Amniotic epithelial cell (primary cell): ENCODE results near the gene CEACAM16.
"Not testable (repeated sequence)": the region's sequence is repeated elsewhere in the genome, so short reads cannot be mapped to it uniquely, and the experiment has no call there.

Source experiments
- DNase-seq: peaks from one replicate; pipeline ENCODE4 v3.0.0-alpha.2; 2010; ENCODE audit warnings: low read depth

Gene CEACAM16

DNA sequence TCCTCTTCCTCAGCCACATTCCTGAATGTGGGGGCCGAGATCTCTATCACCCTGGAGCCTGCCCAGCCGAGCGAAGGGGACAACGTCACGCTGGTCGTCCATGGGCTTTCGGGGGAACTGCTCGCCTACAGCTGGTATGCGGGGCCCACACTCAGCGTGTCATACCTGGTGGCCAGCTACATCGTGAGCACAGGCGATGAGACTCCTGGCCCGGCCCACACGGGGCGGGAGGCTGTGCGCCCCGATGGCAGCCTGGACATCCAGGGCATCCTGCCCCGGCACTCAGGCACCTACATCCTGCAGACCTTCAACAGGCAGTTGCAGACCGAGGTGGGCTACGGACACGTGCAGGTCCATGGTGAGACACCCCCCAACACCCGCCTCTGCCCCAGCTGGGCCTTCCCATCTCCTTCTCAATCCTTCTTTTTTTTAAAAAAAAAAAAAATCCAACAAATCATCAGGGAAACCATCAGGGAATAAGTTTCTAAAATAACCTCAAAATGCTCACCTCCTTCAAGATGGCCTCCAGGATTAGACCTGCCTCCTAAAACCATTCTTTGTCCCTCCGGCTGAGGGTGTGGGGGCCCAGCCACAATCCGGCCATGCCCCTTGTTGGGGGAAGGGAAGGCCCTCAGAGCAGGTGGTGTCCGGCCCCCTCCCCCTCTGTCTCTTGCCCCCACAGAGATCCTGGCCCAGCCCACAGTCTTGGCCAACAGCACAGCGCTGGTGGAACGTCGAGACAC lies 4.6 kb downstream of the CEACAM16 start:
- DNase-seq = no peak

DNA sequence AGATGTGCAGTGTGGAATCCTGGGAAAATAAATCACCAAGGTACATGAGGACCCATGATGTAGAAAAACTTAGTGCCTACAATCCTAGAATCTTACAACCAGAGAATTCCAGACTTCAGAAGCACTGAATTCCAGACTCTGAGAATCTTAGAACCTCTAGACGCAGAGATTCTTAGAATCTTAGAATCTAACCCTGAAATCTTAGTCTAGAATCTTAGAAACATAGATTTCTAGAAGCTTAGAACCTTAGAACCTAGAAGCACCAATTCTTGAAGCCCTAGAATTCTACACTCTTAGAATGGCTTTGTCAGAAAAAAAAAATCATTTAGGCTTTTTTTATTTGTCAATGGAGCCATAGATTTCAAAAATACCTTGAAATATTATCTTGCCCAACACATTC lies 6.0 kb downstream of the CEACAM16 start:
- DNase-seq = no peak

DNA sequence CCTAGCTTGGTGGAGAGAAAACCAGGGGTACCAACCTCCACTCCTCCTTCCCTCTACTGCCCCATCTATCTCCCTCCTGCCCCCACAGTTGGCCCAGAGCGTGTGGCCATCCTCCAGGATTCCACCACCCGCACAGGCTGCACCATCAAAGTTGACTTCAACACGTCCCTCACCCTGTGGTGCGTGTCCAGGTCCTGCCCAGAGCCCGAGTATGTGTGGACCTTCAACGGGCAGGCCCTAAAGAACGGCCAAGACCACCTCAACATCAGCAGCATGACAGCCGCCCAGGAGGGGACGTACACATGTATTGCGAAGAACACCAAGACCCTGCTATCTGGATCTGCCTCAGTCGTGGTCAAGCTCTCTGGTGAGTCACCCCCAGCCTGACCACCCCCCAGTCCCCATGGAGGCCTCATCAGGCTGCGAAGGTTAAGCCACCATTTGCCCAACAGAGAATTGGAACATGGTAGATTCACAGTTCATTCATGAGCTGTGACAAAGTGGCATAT lies 6.6 kb downstream of the CEACAM16 start:
- no peak for DNase-seq

DNA sequence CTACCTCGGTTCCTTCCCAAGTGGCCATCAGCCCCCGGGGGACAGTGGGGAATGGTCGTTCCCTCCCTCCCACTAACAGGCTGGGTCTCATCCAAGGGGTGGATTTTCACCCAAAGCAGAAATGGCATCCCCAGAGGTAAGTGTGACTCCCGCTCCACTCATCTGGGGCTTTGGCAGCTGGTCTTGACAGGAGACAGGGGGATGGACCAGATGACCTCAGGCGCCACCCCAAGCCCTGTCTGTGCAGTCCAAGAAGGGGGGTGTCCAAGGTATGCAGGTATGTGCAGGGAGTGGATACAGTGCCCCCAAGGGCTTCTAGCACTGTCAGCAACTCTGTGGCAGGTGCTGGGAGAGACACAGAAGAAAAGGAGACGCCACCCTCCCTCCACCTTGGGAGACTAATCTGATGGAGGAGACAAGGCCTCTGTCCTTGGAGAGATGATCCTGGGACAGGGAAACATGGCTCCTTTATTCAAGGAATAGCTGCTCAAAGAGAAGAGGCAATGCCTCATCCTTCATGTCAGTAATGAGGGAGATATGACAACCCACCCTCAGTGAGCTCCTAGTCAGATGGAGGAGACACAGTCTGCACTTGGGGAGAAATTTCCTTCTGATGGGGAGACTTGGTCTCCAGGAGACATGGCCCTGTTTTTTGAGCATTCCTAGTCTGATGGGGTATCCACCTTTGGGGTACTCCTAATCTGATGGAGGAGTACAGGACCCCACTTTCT lies 7.7 kb downstream of the CEACAM16 start:
- no peak for DNase-seq

DNA sequence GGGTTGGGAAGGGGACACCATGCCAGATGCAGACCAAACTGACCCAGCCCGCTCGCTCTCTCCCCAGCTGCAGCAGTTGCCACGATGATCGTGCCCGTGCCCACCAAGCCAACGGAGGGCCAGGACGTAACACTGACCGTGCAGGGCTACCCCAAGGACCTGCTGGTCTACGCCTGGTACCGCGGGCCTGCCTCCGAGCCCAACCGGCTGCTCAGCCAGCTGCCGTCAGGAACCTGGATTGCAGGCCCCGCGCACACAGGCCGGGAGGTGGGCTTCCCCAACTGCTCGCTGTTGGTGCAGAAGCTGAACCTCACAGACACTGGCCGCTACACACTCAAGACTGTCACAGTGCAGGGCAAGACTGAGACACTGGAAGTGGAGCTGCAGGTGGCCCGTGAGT lies 8.8 kb downstream of the CEACAM16 start:
- DNase-seq = no peak

DNA sequence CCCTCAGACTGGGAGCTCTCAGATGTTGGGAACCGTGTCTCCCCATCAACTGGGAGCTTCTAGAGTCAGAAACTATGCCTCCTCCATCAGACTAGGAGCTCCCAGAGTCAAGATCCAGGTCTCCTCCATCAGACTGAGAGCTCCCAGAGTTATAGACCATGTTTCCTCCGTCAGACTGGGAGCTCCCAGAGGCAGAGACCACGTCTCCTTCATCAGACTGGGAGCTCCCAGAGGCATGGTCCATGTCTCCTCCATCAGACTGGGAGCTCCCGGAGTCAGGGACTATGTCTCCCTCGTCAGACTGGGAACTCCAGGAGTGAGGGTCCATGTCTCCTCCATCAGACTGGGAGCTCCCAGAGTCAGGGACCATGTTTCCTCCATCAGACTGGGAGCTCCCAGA lies 10.0 kb downstream of the CEACAM16 start:
- DNase-seq = no peak

DNA sequence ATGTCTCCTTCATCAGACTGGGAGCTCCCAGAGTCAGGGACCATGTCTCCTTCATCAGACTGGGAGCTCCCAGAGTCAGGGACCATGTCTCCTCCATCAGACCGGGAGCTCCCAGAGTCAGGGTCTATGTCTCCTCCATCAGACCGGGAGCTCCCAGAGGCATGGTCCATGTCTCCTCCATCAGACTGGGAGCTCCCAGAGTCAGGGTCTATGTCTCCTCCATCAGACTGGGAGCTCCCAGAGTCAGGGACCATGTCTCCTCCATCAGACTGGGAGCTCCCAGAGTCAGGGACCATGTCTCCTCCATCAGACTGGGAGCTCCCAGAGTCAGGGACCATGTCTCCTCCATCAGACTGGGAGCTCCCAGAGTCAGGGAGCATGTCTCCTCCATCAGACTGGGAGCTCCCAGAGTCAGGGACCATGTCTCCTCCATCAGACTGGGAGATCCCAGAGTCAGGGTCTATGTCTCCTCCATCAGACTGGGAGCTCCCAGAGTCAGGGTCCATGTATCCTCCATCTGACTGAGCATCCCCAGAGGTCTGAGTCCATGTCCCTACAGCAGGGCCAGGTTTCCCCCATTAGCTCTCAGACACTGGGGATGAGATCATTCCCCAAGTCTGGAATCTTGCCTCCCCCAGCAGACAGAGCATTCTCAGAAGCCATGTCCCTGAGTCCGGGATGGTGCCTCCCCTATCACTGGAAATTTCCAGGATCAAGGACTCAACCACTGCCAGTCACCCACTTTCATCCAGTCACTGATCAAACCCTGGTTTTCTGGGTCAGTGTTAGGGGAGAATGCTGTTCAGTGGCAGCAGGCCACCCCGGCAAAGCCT lies 10.7 kb downstream of the CEACAM16 start:
- not testable (repeated sequence) for DNase-seq

DNA sequence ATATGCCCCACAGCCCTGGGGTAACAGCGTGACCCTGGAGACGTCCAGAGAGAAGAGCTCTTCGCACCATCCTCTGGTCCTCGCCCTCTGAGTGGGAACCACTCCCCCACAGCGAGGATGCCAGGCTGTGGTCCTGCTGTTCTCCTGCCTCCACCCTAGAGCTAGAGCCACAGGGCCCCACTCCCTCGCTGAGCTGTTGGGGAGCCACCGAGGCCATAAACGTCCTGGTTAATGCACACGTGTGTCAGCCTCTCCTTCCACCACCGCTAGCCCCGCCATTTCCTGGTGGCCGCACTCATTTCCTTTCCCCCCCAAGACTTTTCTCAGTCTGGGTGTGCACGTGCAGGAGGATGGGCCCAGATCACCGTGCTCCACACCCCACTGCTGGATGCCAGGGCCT lies 11.5 kb downstream of the CEACAM16 start:
- DNase-seq = no peak

DNA sequence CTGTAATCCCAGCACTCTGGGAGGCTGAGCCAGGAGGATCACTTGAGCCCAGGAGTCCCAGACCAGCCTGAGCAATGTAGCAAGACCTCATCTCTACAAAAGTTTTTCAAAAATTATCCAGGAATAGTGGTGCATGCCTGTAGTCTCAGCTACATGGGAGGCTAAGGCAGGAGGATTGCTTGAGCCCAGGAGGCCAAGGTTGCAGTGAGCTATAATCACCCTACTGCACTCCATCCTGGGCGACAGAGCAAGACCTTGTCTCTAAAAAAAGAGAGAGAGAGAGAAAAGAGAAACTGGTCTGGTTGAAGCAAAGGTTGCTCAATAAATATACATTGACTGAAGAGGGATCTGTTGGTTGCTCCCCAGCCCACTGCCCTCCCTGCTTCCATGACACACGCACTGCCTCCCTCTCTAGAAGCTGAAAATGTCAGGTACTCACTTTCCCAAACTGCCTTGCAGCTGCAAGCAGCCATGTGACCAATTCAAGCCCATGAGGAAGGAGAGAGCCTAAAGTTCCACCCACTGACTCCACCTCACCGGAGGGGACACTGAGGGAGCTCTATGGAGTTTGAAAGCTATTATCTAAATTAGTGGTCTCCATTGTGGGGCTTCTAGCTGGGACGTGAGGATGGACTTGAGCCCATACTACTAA lies 14.0 kb downstream of the CEACAM16 start:
- DNase-seq = peak; percentile 58

DNA sequence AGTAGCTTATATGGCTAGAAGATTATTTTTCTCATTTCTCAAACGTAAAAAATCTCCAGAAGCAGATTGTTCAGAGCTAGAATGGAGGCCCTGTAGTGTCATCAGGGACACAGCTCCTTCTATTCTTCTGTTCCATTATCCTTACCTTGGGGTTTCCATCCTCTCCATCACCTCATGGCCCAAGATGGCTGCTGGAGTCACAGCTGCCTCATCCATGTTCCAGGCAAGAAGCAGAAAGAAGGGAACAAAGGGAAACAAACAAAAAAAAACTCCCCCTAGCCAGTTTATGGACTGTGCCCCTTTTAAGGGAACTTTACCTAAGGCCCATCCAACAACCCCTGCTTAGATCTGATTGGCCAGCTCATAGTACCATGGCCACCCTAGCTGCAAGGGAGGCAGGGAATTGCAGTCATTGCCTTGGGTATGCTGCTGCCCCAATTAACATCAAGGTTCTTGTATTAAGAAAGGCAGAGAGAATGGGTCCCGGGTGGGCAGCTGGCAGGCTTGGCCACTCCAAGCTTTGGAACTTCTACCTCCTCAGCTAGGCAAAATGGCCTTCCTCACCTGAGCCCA lies 15.7 kb downstream of the CEACAM16 start:
- DNase-seq = no peak

DNA sequence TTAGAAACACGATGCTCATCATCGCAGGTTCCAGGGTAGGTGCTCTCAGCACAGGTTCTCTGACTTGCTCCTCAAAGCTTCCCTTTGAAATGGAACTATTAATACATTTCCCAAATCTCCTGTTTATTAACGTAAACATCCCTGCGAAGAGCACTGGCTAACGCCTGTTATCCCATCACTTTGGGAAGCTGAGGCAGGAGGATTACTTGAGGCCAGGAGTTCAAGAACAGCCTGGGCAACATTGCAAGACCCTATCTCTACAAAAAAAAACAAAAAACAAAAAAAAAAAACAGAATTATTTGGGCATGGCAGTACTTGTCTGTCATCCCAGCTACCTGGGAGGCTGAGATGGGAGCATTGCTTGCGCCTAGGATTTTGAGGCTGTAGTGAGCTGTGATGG lies 18.7 kb downstream of the CEACAM16 start:
- DNase-seq = no peak

DNA sequence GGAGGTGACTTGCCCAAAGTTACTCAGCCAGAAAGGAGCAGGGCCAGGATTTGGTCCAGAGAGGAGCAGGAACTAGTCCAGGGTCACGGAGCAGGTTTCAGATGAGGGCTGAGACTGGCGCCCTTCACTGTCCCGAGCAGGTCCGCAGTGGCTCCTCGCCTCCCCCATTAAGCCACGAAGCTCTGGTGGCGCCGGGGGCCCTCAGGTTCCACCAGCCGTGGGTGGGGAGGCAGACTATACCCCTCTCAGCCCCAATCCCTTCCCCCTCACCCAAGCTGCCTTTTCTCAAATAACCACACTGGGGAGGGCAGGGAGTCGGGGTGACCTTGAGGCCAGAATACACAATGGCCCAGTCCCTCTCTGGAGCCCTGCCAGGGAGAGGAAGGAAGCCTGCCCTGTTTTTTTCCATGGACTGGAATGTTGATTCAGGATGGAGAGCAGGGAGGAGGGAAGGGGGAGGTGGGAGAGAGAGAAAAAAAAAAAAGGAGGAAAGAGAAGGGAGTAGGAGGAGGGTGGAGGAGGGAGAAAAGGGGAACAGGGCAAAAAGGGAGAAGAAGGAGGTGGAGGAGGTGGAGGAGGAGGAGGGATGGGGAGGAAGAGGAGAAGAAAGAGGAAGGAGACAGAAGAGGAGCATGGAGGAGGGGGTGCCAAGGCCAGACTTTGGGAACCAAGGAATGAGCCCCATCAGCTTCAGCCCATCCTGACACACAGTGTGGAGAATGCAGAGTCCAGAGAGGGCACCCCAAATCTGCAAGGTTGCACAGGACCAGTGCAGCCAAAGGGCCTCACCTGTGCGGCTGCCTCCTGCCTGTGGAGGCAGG lies 19.7 kb downstream of the CEACAM16 start:
- DNase-seq = peak; percentile 73

DNA sequence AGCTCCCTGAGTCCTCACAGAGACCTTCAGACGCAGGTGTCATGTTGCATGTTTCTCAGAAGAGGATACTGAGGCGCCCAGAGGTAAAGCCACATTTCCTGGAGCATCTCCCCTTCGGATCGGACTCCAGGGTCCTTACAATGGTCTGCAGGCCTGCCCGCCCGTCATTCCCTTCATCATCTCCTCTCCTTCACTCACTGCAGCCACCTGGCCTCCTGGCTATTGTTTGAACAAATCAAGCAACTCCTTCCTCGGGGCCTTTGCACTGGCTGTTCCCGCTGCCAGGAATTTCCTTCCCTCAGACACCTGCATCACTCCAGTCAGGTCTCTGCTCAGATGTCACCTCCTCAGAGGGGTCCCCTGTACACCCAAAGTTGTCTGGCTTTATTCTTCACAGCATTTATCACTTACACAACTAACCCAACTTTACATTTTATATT lies 20.3 kb downstream of the CEACAM16 start:
- no peak for DNase-seq

DNA sequence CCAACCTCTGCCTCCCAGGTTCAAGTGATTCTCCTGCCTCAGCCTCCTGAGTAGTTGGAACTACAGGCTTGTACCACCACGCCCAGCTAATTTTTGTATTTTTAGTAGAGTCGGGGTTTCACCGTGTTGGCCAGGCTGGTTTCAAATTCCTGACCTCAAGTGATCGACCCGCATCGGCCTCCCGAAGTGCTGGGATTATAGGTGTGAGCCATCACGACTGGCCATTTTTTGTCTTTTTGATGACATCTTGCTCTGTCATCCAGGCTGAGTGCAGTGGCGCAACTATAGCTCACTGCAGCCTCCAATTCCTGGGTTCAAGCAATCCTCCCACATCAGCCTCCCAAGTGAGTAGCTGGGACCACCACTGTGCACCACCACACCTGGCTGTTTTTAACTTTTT lies 21.4 kb downstream of the CEACAM16 start:
- not testable (repeated sequence) for DNase-seq

DNA sequence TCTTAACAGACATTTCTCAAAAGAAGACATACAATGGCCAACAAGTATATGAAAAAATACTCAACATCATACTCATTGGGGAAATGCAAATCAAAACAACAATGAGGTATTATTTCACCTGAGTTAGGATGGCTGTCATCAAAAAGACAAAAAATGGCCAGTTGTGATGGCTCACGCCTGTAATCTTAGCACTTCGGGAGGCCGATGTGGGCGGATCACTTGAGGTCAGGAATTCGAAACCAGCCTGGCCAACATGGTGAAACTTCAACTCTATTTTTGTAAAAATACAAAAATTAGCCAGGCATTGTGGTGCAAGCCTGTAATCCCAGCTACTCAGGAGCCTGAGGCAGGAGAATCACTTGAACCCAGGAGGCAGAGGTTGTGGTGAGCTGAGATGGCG lies 22.0 kb downstream of the CEACAM16 start:
- DNase-seq = no peak

DNA sequence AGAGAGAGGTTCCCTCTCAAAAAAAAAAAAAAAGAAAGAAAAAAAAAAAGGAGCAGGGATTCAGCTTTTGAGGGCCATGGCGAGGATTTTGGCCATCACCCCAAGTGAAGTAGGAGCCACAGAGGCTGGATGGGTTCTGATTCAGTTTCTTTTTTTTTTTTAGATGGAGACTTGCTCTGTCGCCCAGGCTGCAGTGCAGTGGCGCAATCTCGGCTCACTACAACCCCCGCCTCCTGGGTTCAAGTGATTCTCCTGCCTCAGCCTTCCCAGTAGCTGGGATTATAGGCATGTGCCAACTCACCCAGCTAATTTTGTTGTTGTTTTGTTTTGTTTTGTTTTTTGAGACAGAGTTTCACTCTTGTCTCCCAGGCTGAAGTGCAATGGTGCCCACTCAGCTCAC lies 22.4 kb downstream of the CEACAM16 start:
- DNase-seq = not testable (repeated sequence)

DNA sequence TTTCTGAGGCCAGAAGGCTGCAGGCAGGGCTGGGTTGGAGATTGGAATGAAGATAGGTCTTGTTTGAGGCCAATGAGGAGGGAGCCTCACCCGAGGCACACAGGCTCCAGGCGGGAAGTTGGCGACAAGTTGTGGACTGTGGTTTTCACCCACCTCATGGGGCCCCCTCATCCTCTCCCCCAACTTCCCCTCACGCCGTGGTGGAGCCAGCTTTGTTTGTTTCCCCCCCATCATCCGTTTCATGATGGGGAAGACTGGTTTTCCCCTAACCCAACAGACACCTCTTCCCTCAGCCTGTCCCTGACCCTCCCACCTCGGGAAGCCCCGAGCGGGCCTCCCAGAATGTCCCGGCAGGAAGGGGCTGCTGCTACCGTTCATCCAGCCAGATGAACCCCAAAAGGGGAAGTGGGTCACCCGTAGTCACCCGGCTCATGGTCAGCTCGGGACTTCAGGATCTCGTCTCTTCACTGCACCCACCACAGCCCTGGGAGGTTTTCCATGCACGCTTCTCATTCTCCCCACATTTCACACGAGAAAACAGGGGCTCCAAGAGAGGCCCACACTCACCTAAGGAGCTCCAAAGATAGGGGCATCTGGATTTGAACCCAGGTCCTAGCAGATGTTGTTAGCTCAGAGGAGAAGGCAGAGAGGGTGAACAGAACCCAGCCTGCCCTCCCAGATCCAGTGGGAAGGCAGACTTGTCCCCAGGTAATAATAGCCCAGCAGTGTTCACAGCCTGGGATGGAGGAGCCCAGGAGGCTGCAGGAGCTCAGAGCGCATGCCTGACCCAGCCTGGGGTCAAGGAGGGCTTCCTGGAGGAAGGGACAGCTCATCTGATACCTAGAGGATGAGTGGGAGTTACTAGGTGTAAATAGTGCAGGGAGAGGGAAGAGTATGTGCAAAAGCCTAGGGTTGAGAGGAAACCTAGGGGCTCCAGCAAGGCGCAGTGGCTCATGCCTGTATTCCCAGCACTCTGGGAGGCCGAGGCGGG lies 23.5 kb downstream of the CEACAM16 start:
- DNase-seq = no peak

DNA sequence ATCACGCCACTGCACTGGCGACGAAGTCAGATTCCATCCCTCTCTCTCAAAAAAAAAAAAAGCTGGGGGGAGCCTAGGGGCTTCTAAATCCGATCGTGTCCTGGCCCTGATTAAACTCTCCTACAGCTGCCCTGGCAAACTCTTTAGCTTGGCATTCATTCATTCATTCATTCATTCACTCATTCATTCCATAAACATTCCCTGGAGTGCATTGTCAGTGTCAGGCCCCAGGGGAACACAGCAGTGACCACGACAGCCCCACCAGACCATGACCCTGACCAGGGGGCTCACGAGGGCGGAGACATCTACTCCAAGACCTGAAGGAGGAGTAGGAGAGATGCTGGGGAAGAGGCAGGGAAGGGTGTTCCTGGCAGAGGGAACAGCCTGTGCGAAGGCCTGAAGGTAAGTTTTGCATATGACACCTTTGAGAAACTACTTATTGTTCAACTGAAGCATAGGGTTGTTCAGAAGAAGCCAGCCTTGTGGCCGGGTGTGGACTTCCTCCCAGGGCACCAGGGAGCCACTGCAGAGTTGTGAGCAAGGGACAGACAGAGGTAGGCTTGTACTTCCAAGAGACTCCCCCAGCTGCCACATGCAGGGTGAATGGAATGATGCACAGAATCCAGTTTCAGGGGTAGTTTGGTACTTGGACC lies 24.5 kb downstream of the CEACAM16 start:
- DNase-seq = no peak

DNA sequence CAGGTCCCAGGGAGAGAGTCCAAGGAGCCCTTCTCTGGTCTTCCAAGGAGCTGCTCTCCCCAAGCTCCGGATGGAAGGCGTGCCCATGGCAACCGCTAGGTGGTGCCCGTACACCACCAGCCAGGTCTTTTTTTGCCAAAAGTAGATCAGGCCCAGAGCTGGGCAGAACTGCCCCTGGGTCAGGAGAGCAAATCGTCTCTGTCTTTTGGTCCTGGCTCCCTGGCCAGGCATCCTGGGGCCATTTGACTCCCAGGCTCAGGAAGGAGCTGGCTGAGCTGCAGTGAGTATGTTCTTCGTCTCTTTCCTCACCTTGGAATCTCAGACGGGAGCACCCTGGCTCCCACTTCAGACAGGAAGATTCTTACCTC lies 25.0 kb downstream of the CEACAM16 start:
- peak; percentile 65 for DNase-seq
